Fibroblast of skin of scalp (primary cell): Measurements from ENCODE around the gene SHLD2.
"Not testable (repeated sequence)": the region's sequence is repeated elsewhere in the genome, so short reads cannot be mapped to it uniquely, and the experiment has no call there.

Source experiments
- DNase-seq: peaks from one replicate; pipeline ENCODE4 v3.0.0-alpha.2; 2013

The SHLD2 gene

DNA sequence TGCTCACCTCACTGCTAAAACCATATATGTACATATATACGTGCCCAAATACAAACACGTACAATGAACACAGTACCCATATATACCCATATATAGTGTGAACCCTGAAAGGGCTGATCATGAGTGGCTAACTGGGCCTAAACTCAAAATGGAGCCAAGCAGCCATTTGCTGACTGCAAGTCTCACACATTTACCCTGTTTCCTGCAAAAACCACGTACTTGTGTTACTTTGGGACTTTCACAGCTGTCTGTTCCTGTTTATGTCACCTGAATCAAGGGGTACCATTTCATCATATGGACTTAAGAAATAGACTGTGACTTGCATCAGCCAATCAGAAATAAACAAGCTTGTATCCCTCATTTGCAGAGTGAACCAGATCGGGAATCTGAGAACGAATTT lies 124.4 kb downstream of the SHLD2 start:
- not testable (repeated sequence) for DNase-seq

DNA sequence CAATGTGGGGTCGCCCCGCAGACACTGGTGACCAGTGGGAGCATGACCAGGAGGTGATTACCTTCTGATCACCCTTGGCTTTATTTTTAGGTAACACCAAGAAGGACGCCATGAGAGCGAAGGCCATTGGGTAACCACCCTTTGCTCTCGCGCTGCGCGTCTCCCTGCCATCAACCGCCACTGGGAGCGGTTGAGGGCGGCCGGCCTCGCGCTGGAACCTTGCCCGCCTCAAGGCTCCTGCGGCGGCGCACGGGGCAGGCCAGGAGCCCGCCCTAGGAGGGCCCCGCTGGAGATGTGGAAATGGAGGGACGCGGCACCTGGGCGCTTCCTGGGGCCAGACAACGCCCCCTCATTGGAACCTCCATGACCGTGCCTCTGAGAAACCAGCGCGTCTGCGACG lies 127.8 kb downstream of the SHLD2 start:
- not testable (repeated sequence) for DNase-seq

- not testable (repeated sequence) for DNase-seq
These were observed 130.1 kb downstream of the SHLD2 start, which contains the start of gene NUTM2A for GRCh38 chr10:87225148-87225547. Gene NUTM2A, plus strand, starts transcription at chr10:87225448. Its CDS starts 383 bp downstream, at chr10:87225831.

GRCh38 chr10:87228247-87228646 lies 133.2 kb downstream of the SHLD2 start:
- not testable (repeated sequence) for DNase-seq

- DNase-seq: not testable (repeated sequence)
These were observed 134.2 kb downstream of the SHLD2 start for GRCh38 chr10:87229211-87229610.

DNA sequence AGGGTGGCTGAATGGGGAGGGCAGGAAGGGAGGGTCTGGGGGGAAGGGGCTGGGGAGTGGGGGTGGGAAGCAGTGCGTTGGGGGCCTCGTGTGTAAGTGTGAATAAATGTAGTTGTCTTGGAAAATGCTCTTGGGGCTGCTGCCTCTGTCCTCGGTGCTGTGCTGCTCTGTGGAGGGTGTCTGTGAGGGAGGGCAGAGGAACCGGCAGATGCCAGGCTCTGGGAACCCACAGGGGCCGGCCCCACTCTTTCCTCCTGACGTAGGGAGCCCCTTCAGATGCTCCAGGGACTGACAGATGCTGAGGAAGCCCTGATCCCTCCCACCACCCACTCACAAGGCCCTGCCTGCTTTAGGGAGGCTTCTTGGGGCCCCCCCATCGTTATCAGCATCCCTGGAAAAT lies 139.8 kb downstream of the SHLD2 start:
- not testable (repeated sequence) for DNase-seq

GRCh38 chr10:87237244-87237643 lies 142.2 kb downstream of the SHLD2 start:
- not testable (repeated sequence) for DNase-seq

GRCh38 chr10:87239346-87239808 lies 144.4 kb downstream of the SHLD2 start:
- not testable (repeated sequence) for DNase-seq
